ENCODE results near the gene PYGB.

- TF ChIP-seq CTCF (IDR thresholded peaks at IDR 0.05) (no peak), POLR2AphosphoS5 (IDR thresholded peaks at IDR 0.05) (no peak)
Observed at GRCh38 chr20:25203871-25204320, 44.0 kb upstream of the PYGB start.

Measured in prostate gland (tissue), 2 donors.